ENCODE results near the gene ARL5B.

GRCh38 chr10:18699849-18700840 lies 40.9 kb downstream of the ARL5B start:
- TF ChIP-seq CTCF (IDR thresholded peaks at IDR 0.05) (no peak), POLR2AphosphoS5 (IDR thresholded peaks at IDR 0.05) (no peak)

All from stomach (tissue), 4 donors.